RPMI8226 (cell line): Measurements from ENCODE around the gene DDX46.
"Not testable (repeated sequence)": the region's sequence is repeated elsewhere in the genome, so short reads cannot be mapped to it uniquely, and the experiment has no call there.

Source experiments
- DNase-seq: peaks from one replicate; pipeline ENCODE4 v3.0.0-alpha.2; 2015

The DDX46 gene

DNA sequence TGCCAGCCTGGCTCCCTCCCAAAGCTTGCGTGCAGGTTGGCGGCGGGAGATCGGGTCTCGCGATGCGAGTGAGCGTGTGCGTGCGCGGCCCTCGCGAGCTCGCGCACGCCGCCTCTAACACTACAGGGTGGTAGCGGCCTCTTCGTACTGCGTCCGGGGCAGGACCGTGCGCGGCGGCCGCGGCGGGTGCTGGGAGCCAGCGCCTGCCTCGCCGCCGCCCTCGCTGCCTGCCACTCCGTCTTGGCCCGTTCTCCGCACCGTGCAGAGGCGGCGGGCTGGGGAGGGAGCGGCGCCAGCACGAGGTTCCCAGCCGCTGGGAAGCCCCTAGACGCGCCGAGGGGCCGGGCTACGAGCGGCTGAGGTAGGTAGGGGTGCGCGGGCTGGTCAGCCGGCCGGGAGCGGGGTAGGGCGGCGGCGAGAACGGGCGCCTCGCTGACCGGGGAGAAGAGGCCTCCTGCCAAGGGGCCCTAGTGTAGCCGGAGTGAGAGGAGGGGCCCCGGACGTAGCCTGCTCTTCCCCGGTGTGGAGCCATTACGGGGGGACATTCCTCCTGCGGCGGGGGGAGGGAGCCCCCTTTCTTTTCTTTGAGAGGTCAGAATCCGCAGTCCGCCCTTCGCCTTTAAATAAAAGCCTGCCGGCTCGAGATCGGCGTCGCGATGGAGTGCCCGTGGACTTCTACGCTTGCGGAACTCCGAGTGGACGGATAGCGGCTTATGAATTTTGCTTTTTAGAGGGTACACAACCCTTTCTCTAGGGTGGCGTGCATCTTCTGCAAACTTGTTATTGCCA lies 87.5 kb downstream of the DDX46 start, which contains the start of gene C5orf24:
Gene C5orf24, plus strand, starts transcription at position 117 of the 789 bp plus-strand sequence. CDS start 8,933 bp downstream, outside the sequence.
- peak; percentile 98 for DNase-seq

DNA sequence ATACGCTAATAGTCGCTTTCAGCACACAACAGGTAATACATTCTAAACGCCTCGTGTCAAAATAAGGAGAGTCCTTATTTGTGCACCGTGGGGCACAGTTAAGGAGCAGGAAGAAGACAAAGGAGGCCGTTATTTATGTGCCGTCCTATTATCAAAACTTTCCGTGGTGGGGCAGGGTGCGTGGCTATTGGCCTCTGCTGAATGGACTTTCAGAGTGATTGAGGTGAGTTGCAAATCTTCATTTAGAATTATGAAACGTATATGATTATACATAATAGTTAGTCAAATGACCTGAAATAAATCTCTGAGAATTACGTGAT lies 88.0 kb downstream of the DDX46 start:
- DNase-seq = no peak

- not testable (repeated sequence) for DNase-seq
Measured at GRCh38 chr5:134849434-134849933, 90.9 kb downstream of the DDX46 start.

- no peak for DNase-seq
Measured at GRCh38 chr5:134851307-134851923, 92.8 kb downstream of the DDX46 start.

- not testable (repeated sequence) for DNase-seq
Measured at GRCh38 chr5:134856465-134856864, 97.9 kb downstream of the DDX46 start.

DNA sequence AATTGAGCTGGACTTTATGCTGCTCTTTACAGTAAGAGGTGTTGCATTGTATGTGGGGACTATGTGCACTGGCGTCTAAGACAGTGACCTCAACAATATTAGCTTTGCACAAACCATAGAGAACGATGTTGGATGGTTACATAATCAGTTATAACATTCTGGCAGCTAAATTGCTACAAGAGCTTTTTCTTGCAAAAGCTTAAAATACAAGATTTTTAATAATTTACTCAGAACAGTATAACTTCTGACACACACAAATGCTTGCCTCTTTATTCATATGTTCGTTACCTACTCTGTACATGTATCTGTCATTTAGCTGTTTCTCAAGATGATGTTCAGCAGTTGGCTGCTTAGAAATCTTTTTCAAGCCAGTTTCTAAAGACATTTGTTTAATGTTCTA lies 98.8 kb downstream of the DDX46 start:
- DNase-seq = no peak

DNA sequence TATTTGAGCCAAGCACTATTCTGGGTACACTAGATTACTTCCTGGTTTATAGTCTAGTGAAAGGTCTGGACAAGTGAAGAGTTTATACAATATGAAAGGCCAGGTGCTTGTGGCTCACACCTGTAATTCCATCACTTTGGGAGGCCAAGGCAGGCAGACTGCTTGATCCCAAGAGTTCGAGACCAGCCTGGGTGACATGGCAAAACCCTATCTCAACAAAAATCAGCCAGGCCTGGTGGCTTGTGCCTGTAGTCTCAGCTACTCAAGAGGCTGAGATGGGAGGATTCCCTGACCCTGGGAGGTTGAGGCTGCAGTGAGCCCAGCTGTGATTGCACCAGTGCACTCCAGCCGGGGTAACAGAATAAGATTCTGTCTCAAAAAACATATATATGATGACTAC lies 106.1 kb downstream of the DDX46 start:
- DNase-seq = no peak

- peak; percentile 36 for DNase-seq
Measured at GRCh38 chr5:134873494-134873893, 114.9 kb downstream of the DDX46 start.

GRCh38 chr5:134873987-134874830 lies 115.6 kb downstream of the DDX46 start, which contains the start of gene TXNDC15:
Gene TXNDC15 (plus strand): TSS chr5:134874371. CDS start chr5:134874428, 57 bp downstream.
- peak; percentile 87 for DNase-seq

- DNase-seq = peak; percentile 61
Measured at GRCh38 chr5:134874831-134875655, 116.5 kb downstream of the DDX46 start.

DNA sequence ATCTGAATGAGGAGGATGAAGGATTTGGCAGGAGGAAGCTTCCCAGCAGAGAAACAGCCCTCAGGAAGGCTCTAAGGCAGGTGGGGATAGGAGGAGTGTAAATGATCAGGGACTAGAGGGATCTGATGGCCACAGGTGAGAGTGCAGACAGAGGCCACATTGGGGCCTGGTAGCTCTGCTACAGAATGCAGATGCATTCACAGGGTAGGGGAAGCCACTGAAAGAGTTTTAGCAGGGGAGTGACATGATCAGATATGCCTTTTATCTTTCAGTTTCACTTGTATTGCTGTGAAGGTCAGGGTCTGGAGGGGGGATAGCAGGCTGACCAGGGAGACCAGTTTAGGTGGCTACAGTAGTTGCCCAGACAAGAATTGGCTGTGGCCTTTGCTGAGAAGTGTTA lies 118.6 kb downstream of the DDX46 start:
- peak; percentile 75 for DNase-seq

DNA sequence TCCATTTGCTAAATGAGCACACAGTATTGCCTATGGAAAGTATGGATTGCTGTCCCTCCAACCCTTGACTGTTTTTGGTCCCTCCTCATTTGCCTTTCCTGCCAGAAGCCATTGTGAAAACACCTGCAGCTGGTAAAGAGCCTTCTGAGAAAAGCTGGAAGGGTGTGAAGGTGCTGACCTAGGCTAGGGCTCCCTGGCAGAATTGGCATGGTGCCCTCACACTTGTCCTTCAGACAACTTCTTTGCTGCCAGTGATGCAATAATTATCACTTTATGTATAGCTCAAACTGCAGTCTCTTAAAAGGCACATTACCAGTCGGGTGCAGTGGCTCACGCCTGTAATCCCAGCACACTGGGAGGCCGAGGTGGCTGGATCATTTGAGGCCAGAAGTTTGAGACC lies 119.8 kb downstream of the DDX46 start:
- peak; percentile 97 for DNase-seq

- no peak for DNase-seq
Measured at GRCh38 chr5:134879456-134879855, 120.9 kb downstream of the DDX46 start.
